Left ventricle myocardium superior (tissue), 1 donor: ENCODE data around the gene PPP1R12A. TPM values are rescaled to one million over a fixed set of nuclear protein-coding genes. Genes with fewer than 3 reads are reported as not detected.
"Not testable (repeated sequence)": the region's sequence is repeated elsewhere in the genome, so short reads cannot be mapped to it uniquely, and the experiment has no call there.

Experiments
- ATAC-seq: fragments of 200-7000 bp; cut with Tn5 transposase; one replicate; pipeline ENCODE4 v1.9.1; 2020; ENCODE audit warnings: mild to moderate bottlenecking, moderate library complexity
- DNase-seq: peaks from one replicate; pipeline ENCODE4 v3.0.0-alpha.2; 2020
- intact Hi-C: fragments of 100-400 bp; cut with micrococcal nuclease; formaldehyde crosslinking; loops from one replicate; pipeline ENCODE4 v1.11.0; 2022
- total RNA-seq: library from RNA; stranded (reverse); fragmentation: NEBNext Ultra II Directional; extraction: Animal tissue kit (Norgen Biotek cat#: 25700); gene quantifications from one replicate; pipeline ENCODE4 v1.2.1, GENCODE V29; 2021
- donor health status: DM: no; HTN: yes; CAD: no; lungs with severe emphysema.

PPP1R12A gene
- total RNA-seq, 1 donor from 2014 or later = 40.7 TPM

- DNase-seq, intact Hi-C loops: not testable (repeated sequence)
These were observed 150.4 kb downstream of the PPP1R12A start for GRCh38 chr12:79784366-79785065.

GRCh38 chr12:79782172-79782900 is 152.6 kb downstream of the PPP1R12A start:
- peak; percentile 93 for ATAC-seq
- no peak for DNase-seq
- intact Hi-C loops = no loop called here

More at GRCh38 chr12:79784366-79785065, 150.4 kb downstream of the PPP1R12A start:
- ATAC-seq = not testable (repeated sequence)

- DNase-seq = no peak
- intact Hi-C loops = no loop called here
- no peak for ATAC-seq
These were observed 156.0 kb downstream of the PPP1R12A start for GRCh38 chr12:79778802-79779448.

- peak; percentile 64 for ATAC-seq
- intact Hi-C loops = no loop called here
- no peak for DNase-seq
These were observed 158.8 kb downstream of the PPP1R12A start for GRCh38 chr12:79776111-79776510.

- no peak for DNase-seq
- intact Hi-C loops = no loop called here
- ATAC-seq = peak; percentile 68
These were observed 159.4 kb downstream of the PPP1R12A start for GRCh38 chr12:79775355-79776027.

- no peak for ATAC-seq
- intact Hi-C loops = no loop called here
- no peak for DNase-seq
These were observed 161.0 kb downstream of the PPP1R12A start for GRCh38 chr12:79773896-79774295.

- intact Hi-C loops = no loop called here
- DNase-seq = no peak
- ATAC-seq = peak; percentile 58
These were observed 164.9 kb downstream of the PPP1R12A start for GRCh38 chr12:79769860-79770485.

- no peak for DNase-seq
- peak; percentile 93 for ATAC-seq
- intact Hi-C loops = no loop called here
These were observed 165.6 kb downstream of the PPP1R12A start for GRCh38 chr12:79769189-79769859.

- ATAC-seq = no peak
- intact Hi-C loops = no loop called here
- no peak for DNase-seq
These were observed 168.0 kb downstream of the PPP1R12A start for GRCh38 chr12:79766705-79767464.

GRCh38 chr12:79765157-79765556 is 169.7 kb downstream of the PPP1R12A start:
- ATAC-seq (no peak), DNase-seq (no peak)
- intact Hi-C loops = no loop called here

- no peak for DNase-seq
- intact Hi-C loops = no loop called here
- ATAC-seq = no peak
These were observed 170.3 kb downstream of the PPP1R12A start for GRCh38 chr12:79764641-79765040.

GRCh38 chr12:79763766-79764452 is 171.0 kb downstream of the PPP1R12A start:
- ATAC-seq = peak; percentile 75
- no peak for DNase-seq
- intact Hi-C loops = no loop called here

- ATAC-seq = no peak
- no peak for DNase-seq
- intact Hi-C loops = no loop called here
These were observed 173.6 kb downstream of the PPP1R12A start for GRCh38 chr12:79761341-79761740.

GRCh38 chr12:79747274-79747673 is 187.6 kb downstream of the PPP1R12A start:
- intact Hi-C loops = no loop called here
- ATAC-seq = no peak
- DNase-seq = no peak

- DNase-seq (no peak), ATAC-seq (no peak)
- intact Hi-C loops = loop anchor here (10.0 kb wide), 1 partner anchor 183 kb away; no protein-coding TSS in a partner anchor
These were observed 196.8 kb downstream of the PPP1R12A start for GRCh38 chr12:79737875-79738718.

- no peak for DNase-seq
- intact Hi-C loops = loop anchor here (10.0 kb wide), 1 partner anchor 178 kb away; no protein-coding TSS in a partner anchor
- no peak for ATAC-seq
These were observed 202.3 kb downstream of the PPP1R12A start for GRCh38 chr12:79732638-79733037.
